Smooth muscle cell (in vitro differentiated cells): Measurements from ENCODE around the gene MBOAT2. TPM values are rescaled to one million over a fixed set of nuclear protein-coding genes. Genes with fewer than 3 reads are reported as not detected.

Source experiments
- DNase-seq: peaks from one replicate; lab custom pipeline; 2025; ENCODE audit not compliant: unreplicated experiment; lab: John Stamatoyannopoulos, UW
- H2AFZ ChIP-seq: fragments of 200-600 bp; sonication (generic); 2 replicates; pipeline ENCODE4 v1.6.0; 2016; ENCODE audit warnings: antibody characterized with exemption, low read depth, mild to moderate bottlenecking
- H3F3A ChIP-seq: fragments of 200-600 bp; sonication (generic); 2 replicates; pipeline ENCODE4 v1.6.0; 2017; ENCODE audit warnings: antibody characterized with exemption, low read depth
- H3K27ac ChIP-seq: fragments of 200-600 bp; sonication (generic); 2 replicates; pipeline ENCODE4 v1.5.1; 2016; ENCODE audit warnings: low read depth, mild to moderate bottlenecking
- H3K27me3 ChIP-seq: fragments of 200-600 bp; sonication (generic); 2 replicates; pipeline ENCODE4 v1.6.1; 2016; ENCODE audit warnings: low read depth, mild to moderate bottlenecking
- H3K36me3 ChIP-seq: fragments of 200-600 bp; sonication (generic); 2 replicates; pipeline ENCODE4 v1.5.1; 2016; ENCODE audit warnings: low read depth
- H3K4me1 ChIP-seq: fragments of 200-600 bp; sonication (generic); 2 replicates; pipeline ENCODE4 v1.5.1; 2016; ENCODE audit warnings: low read depth
- H3K4me2 ChIP-seq: fragments of 200-600 bp; sonication (generic); 2 replicates; pipeline ENCODE4 v1.6.0; 2016; ENCODE audit warnings: mild to moderate bottlenecking
- H3K4me3 ChIP-seq: fragments of 200-600 bp; sonication (generic); 2 replicates; pipeline ENCODE4 v1.5.1; 2016; ENCODE audit warnings: mild to moderate bottlenecking
- H3K79me2 ChIP-seq: fragments of 200-600 bp; sonication (generic); 2 replicates; pipeline ENCODE4 v1.6.0; 2016; ENCODE audit warnings: low read depth, mild to moderate bottlenecking
- H3K9ac ChIP-seq: fragments of 200-600 bp; sonication (generic); 2 replicates; pipeline ENCODE4 v1.6.0; 2016; ENCODE audit warnings: low read depth
- H3K9me3 ChIP-seq: fragments of 200-600 bp; sonication (generic); replicated peaks from 2 replicates; pipeline ENCODE4 v1.5.1; 2016; ENCODE audit warnings: low read depth
- H4K20me1 ChIP-seq: fragments of 200-600 bp; sonication (generic); 2 replicates; pipeline ENCODE4 v1.6.0; 2016; ENCODE audit warnings: low read depth
- CTCF ChIP-seq: fragments of 200-600 bp; sonication (generic); IDR thresholded peaks from 2 replicates; pipeline ENCODE4 v1.5.1; 2017; ENCODE audit warnings: borderline replicate concordance, mild to moderate bottlenecking, antibody characterized with exemption; ENCODE audit not compliant: insufficient read depth, poor library complexity, severe bottlenecking
- WGBS: methylation state at CpG from one replicate; pipeline ENCODE4 v1.1.7; 2016; ENCODE audit warnings: low lambda C conversion rate; 5-methylcytosine and 5-hydroxymethylcytosine counted together
- polyA plus RNA-seq: library from polyadenylated mRNA; unstranded; fragments of >200 nt; fragmentation: Nextera tagmentation; extraction: Ambion mirVana; gene quantifications from 2 replicates; pipeline ENCODE4 v1.2.1, GENCODE V29; 2016
- total RNA-seq: library from RNA; depleted of rRNA; stranded (reverse); fragments of >200 nt; gene quantifications from 2 replicates; pipeline ENCODE4 v1.2.3, GENCODE V29; 2014

MBOAT2 gene
- total and polyA plus RNA-seq, 2 experiments from 2014 or later, result 24.1 to 32.6 TPM

- Histone ChIP-seq H3K4me2 (no peak overlapping the region), H3K79me2 (no peaks in the 10 kb centered on the region), H3K4me3 (no peak overlapping the region), H3F3A (no peaks in the 10 kb centered on the region), H3K9me3 (no peaks in the 10 kb centered on the region), H3K4me1 (no peaks in the 10 kb centered on the region), H4K20me1 (no peaks in the 10 kb centered on the region), H2AFZ (no peak overlapping the region), H3K27me3 (no peaks in the 10 kb centered on the region), H3K36me3 (peaks cover 4% of the 10 kb centered on the region), H3K27ac (no peak overlapping the region), H3K9ac (no peak overlapping the region)
- no peak for TF ChIP-seq CTCF
- DNase-seq, result no peak
- WGBS, result 96% methylated on average over 1 of the region's 1 CpG
These were observed 117.3 kb downstream of the MBOAT2 start for GRCh38 chr2:8886202-8886518.

- H3K4me2 ChIP-seq, result no peak overlapping the region
These were observed 117.9 kb downstream of the MBOAT2 start for GRCh38 chr2:8885449-8886201.

GRCh38 chr2:8884812-8885211 is 118.7 kb downstream of the MBOAT2 start:
- TF ChIP-seq CTCF, result no peak
- H2AFZ ChIP-seq, result no peak overlapping the region
- no peaks in the 10 kb centered on the region for H3K27me3 ChIP-seq
- no peaks in the 10 kb centered on the region for H3K9me3 ChIP-seq
- no peaks in the 10 kb centered on the region for H4K20me1 ChIP-seq
- H3K9ac ChIP-seq, result no peak overlapping the region
- no peak overlapping the region for H3K27ac ChIP-seq
- WGBS, result over 99% methylated on average over 4 of the region's 4 CpGs
- no peak overlapping the region for H3K4me2 ChIP-seq
- no peaks in the 10 kb centered on the region for H3K79me2 ChIP-seq
- no peaks in the 10 kb centered on the region for H3F3A ChIP-seq
- H3K4me1 ChIP-seq, result no peaks in the 10 kb centered on the region
- peaks cover 4% of the 10 kb centered on the region for H3K36me3 ChIP-seq
- DNase-seq, result no peak
- H3K4me3 ChIP-seq, result no peak overlapping the region

More at GRCh38 chr2:8885449-8886201, 117.9 kb downstream of the MBOAT2 start:
- DNase-seq, result no peak
- Histone ChIP-seq H3K36me3 (peaks cover 4% of the 10 kb centered on the region), H3K79me2 (no peaks in the 10 kb centered on the region), H3K4me1 (no peaks in the 10 kb centered on the region), H3K27ac (no peak overlapping the region), H3K9me3 (no peaks in the 10 kb centered on the region), H3F3A (no peaks in the 10 kb centered on the region), H3K9ac (no peak overlapping the region), H4K20me1 (no peaks in the 10 kb centered on the region), H3K27me3 (no peaks in the 10 kb centered on the region), H2AFZ (no peak overlapping the region), H3K4me3 (no peak overlapping the region)
- TF ChIP-seq CTCF, result no peak
- 97% methylated on average over 7 of the region's 7 CpGs for WGBS

- Histone ChIP-seq H3K4me1 (no peaks in the 10 kb centered on the region), H4K20me1 (no peaks in the 10 kb centered on the region), H3K9ac (no peak overlapping the region), H3K9me3 (no peaks in the 10 kb centered on the region), H3K27me3 (no peaks in the 10 kb centered on the region), H3K27ac (no peak overlapping the region), H3K79me2 (no peaks in the 10 kb centered on the region), H3K4me3 (no peak overlapping the region), H3F3A (no peaks in the 10 kb centered on the region), H3K4me2 (no peak overlapping the region), H2AFZ (no peak overlapping the region), H3K36me3 (peaks cover 4% of the 10 kb centered on the region)
- no peak for DNase-seq
- TF ChIP-seq CTCF, result no peak
- 58% methylated on average over 5 of the region's 5 CpGs for WGBS
These were observed 121.4 kb downstream of the MBOAT2 start for GRCh38 chr2:8882094-8882493.
